ENCODE results near the gene ESPL1.

The ESPL1 gene

GRCh38 chr12:53221203-53222080 lies 46.7 kb upstream of the ESPL1 start:
- peak overlapping the region; percentile 57 for H3K4me3 ChIP-seq (ENCODE audit: low read depth, low read length)
- no peak for DNase-seq (ENCODE audit: low read depth)
- TF ChIP-seq, protein P1, sequence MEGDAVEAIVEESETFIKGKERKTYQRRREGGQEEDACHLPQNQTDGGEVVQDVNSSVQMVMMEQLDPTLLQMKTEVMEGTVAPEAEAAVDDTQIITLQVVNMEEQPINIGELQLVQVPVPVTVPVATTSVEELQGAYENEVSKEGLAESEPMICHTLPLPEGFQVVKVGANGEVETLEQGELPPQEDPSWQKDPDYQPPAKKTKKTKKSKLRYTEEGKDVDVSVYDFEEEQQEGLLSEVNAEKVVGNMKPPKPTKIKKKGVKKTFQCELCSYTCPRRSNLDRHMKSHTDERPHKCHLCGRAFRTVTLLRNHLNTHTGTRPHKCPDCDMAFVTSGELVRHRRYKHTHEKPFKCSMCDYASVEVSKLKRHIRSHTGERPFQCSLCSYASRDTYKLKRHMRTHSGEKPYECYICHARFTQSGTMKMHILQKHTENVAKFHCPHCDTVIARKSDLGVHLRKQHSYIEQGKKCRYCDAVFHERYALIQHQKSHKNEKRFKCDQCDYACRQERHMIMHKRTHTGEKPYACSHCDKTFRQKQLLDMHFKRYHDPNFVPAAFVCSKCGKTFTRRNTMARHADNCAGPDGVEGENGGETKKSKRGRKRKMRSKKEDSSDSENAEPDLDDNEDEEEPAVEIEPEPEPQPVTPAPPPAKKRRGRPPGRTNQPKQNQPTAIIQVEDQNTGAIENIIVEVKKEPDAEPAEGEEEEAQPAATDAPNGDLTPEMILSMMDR (IDR thresholded peaks at IDR 0.05; ENCODE audit: control insufficient read depth, extremely low read depth, insufficient read depth): peak; percentile 32

GRCh38 chr12:53222170-53222721 lies 45.9 kb upstream of the ESPL1 start:
- peak overlapping the region; percentile 29; the same call in 1 of the 2 replicates for H3K4me3 ChIP-seq (ENCODE audit: low read depth, low read length)
- TF ChIP-seq, protein P1 (IDR thresholded peaks at IDR 0.05; ENCODE audit: control insufficient read depth, extremely low read depth, insufficient read depth): no peak
- DNase-seq (ENCODE audit: low read depth): no peak

DNA sequence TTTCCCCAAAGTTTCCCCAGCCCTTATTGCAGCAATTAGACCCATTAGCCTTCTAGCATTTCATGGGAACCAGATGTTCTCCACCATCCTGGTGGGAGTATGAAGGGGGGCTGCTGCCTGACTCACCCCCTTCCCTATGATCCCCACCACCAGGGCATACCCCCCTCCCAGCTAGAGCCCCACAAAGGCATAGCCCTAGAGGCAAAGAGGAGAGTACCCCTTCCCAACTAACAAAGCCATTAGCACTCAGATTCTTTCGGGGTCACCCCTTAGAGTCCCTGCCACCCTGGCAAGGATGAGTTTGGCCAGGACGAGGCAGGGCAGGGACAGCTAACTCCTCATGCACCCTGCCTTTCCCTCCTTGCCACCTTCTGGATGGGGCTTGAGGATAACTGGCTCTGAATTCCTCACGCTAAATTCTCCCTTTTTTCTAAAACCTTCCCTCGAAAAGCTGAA lies 45.3 kb upstream of the ESPL1 start:
- H3K4me3 ChIP-seq (ENCODE audit: low read depth, low read length): no peak overlapping the region

GRCh38 chr12:53223389-53224060 lies 44.6 kb upstream of the ESPL1 start:
- DNase-seq (ENCODE audit: low read depth): no peak

More for the DNA sequence above, 45.3 kb upstream of the ESPL1 start:
- TF ChIP-seq, protein P1 (IDR thresholded peaks at IDR 0.05; ENCODE audit: control insufficient read depth, extremely low read depth, insufficient read depth): no peak
- no peak for DNase-seq (ENCODE audit: low read depth)

GRCh38 chr12:53224061-53224896 lies 43.8 kb upstream of the ESPL1 start:
- no peak for DNase-seq (ENCODE audit: low read depth)
- TF ChIP-seq, protein P1 (IDR thresholded peaks at IDR 0.05; ENCODE audit: control insufficient read depth, extremely low read depth, insufficient read depth): 0 out of 2 replicates have a peak, but pooled peaks have one; percentile 3
- no peak overlapping the region for H3K4me3 ChIP-seq (ENCODE audit: low read depth, low read length)

More at GRCh38 chr12:53223389-53224060, 44.6 kb upstream of the ESPL1 start:
- no peak overlapping the region for H3K4me3 ChIP-seq (ENCODE audit: low read depth, low read length)
- TF ChIP-seq, protein P1 (IDR thresholded peaks at IDR 0.05; ENCODE audit: control insufficient read depth, extremely low read depth, insufficient read depth): no peak
